Stimulated activated CD4-positive, alpha-beta T cell treated with anti-CD3 and anti-CD28 coated beads, Interleukin-12 subunit alpha, Interleukin-12 subunit beta, amount 100 ng/mL, for 48 hours (primary cell): Measurements from ENCODE around the gene SORCS3.

Experiments
- DNase-seq, 3 donors: peaks; one replicate each; pipeline ENCODE4 v3.0.0-alpha.2; 2020; ENCODE audit warnings: low read depth in 2 of 3, low spot score in 1 of 3

The SORCS3 gene

DNA sequence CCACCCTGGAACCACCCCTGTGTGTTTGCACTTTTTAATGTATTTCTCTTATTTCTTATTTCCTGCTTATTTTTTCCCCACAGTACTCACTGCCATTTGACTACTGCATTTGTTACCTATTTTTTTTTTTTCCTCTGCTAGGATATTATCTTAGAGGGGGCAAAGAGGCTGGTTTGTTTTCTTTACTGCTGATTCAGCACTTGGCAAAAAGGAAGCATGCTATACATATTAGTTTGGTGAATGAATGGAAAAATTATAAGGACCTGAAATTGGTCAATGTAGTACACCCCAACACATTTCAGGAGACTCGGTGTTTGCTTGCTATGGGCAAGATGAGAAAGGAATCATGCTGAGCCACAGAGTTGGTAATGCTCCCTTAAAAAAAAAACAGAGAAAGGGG lies 193.5 kb downstream of the SORCS3 start:
- DNase-seq, result no peak

DNA sequence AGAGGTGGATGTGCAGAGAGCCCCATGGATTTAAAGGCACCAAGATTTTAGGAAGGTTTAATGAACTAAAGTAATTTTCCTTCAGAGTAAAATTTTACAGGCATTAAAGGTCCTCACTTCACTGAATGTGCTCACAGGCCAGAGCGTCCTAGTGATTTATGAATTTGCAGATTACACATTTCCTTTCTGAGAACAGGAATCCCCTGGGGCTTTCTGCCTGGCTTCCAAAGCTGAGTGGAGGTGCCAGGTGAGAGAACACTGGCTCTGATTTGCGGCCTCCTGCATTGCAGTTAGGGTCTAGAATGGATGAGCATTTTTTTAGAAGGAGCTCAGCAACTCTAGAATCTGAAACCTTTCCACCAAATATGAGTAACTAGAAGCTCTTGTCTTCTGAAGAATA lies 194.3 kb downstream of the SORCS3 start:
- DNase-seq, result no peak

DNA sequence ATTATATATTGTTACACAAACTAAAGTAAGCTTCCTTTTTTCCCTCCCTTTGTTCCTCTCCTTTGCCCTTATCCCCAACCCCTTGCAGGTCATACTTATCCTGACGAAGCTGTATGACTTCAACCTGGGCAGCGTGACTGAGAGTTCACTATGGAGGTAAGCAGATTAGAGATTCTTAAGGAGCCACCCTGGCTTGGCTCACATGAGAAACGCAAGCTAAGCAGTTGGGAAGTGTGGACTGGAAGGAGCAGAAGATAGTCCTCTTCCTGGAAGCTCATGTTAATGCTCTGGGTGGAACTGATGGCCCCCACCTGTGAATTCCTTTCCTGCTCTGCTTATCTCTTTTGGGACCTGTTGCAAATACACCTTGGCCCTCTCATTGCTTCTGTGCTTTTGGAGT lies 201.6 kb downstream of the SORCS3 start:
- no peak for DNase-seq

DNA sequence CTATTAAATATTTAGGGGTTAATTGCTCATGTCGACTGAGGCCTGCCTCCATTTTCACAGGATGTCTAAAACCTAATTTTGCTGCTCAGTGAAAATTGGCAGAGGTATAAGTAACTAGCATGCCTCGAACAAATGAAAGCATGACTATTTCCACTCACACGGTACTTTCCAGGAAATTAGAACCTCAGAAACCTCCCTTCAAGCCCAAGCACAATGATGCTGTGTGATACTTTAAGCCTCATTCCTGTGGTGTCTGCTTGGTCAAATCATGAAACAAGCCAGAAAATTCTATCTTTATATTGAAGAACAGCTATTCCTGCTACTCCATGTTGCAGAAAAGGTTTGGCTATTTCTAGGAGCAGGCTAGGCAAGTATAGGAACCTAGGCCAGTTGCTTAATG lies 203.0 kb downstream of the SORCS3 start:
- no peak for DNase-seq

DNA sequence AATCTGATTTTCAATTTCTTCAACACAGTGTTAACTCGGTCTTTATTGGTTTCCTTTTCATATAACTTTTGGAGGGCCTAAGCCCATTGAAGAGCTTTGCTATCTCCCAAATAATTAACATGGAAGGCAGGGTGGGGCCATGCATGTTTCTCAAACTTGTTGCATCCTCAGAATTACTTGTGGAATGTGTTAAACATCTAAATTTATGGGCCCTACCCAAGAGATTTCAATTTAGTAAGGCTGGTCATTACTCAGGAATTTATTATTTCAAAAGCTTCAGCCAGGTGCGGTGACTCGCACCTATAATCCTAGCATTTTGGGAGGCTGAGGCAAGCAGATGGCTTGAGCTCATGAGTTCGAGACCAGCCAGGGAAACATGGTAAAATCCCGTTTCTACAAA lies 208.9 kb downstream of the SORCS3 start:
- no peak for DNase-seq

DNA sequence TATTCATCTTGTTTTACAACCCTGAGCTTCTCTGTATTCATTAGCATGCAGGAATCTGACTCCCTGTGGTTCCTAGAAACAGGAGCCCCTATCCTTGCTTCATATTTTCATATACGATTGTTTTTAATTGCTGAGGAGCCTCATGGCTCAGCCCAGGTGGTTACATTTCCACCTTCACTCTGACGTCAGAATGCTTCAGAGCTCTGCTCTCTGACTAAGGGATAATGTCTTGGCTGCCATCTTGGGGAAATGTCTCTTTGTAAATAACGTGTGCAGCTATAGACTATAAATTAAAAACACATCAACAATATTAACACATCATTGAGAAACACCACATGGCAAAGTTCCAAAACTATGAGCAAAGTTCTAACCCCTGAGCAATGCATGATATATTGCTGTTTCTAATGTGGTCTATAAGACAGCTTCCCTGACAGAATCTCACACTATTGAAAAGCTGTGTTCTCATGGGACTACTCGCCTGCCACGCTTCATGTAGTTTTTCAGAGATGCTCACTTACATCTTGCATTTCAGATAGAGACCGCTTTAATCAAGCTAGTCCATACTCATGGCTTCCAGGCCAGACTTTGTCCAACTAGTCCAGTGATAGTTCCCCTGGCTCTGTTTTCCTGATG lies 227.0 kb downstream of the SORCS3 start:
- no peak for DNase-seq

DNA sequence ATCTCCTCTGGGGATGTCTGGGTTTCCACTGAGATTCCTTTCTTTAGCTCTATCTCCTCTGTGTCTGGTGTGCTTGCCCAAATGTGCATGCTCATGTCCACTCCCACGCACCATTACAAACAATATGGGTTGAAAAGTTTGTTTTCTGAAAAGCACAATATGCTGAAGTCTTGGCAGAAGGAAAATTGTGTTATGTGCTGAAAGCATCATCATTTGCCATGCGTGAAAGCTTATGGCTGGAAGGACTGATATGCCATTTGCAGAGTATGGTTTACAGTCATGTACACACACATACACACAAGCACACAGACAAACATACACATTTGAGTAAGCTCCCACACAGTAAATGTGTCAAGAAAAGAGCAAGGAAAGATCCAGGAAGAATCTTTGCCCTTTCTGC lies 231.6 kb downstream of the SORCS3 start:
- DNase-seq, result no peak

DNA sequence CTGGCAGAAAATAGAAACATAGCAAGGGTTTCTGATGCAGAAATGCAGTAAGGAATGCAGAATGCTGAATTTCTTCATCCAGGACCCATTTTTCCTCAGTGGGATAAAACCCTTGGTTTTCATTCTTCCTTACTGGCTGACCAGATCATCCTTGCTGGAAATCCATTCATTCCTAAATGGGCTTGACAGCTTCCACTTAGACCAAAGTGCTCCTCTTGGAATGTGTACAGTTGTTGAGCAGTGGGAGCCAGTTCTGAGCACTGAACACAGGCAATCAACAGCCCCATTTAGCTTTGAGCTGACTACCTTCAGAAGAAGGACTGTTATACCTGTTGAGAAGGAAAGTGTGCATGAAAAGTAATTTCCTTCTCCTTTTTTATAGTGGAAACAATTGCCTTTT lies 232.1 kb downstream of the SORCS3 start:
- DNase-seq, result no peak

DNA sequence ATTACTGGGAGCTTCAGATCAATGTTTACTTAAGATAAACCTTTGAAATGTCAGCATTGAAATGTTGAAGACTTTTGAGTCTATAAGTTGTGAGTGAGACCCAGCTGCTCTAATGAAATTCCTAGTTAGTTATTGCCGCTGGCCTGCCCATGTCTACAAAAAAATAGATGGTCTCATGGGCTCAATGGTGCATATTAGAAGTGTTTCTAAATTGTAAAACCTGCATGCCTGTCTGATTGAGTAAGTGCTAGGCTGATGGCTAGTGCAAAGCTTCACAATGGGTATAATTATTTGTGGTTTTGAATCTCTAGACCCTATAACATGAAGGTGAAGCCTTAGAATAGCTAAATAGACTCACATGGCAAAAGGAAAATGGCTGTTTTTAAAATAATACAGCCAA lies 234.5 kb downstream of the SORCS3 start:
- no peak for DNase-seq

DNA sequence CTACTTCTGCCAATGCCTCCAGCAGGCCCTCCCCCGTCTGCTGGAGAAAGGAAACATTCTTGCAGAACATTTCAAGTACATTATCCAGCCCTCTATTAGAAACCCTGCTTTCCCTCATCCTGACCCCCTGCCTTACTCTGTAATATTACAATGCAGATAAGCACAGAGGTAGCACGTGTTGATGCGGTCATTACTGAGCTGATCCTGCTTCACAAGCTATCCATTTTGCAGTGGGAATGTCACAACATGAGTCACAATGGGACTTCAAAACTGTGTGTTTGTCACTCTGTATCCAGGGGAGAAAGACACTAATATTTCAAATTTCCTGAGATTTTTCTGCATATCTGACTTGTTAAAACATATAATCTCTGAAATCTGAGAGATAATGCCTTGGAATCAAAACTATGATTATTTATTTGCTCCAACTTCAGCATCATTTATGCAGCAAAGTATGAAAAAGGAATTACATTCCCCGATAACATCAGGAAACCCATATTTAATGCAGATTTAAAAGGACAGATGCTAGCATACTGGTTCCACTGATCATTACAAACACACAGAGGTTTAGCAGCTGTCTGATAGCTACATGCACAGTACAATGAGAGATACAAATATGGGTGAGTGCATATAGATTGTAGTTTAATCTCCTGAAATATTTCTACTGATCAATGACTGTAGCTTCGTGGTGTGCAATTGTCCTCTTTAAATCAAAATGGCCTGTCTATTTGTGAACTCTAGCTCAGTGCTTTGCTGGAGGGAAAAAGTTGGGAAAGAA lies 239.7 kb downstream of the SORCS3 start:
- DNase-seq, result no peak

DNA sequence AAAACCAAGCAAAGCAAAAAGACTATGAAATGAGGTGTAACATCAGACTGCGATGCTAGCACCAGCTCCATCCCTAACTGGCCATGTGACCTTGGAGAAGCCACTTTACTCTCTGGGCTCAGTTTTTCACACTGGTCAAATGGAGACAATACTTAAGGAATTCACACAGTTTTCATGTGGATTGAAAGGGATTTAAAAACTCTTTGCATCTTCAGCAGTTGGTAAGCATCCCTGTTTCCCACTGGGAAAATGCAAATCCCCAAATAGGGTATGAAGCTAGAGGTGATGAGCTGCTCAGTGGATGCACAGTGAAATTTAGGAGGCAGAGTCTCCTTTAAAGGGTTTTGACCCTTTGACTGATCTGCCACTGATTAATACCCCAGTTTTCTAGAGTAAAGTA lies 240.7 kb downstream of the SORCS3 start:
- no peak for DNase-seq

DNA sequence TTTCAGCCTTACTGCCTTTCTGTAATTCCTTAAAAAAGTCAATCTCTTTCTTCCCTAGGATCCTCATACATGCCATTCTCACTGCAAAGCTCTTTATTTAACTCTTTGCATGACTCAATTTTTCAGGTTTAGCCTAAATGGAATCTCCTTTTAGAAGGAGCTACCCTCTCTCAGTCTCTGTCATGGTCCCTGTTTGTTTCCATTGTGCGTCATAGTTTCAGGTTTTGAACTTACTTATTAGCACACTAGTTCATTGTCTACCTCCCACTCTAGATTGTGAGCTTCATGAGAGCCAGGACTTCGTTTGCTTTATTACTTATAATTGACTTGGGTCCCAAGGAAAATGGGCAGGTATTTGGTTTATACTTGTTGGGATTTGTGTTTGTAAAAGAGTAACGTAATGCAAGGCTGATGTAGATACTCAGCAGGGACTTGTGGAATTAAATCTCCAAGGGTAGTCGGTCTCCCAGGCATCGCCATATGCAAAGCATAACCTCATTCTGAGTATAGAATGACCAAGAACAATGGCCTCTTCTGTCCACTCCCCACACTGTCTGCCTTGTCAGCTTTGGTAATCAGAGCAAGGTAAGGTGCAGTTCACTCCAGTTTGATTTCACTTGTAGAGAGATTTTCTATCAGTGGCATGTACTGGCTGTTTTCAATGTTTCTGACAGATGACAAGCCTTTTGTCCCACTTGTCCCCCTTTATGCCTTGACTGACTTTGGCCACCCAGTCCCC lies 252.0 kb downstream of the SORCS3 start:
- no peak for DNase-seq

DNA sequence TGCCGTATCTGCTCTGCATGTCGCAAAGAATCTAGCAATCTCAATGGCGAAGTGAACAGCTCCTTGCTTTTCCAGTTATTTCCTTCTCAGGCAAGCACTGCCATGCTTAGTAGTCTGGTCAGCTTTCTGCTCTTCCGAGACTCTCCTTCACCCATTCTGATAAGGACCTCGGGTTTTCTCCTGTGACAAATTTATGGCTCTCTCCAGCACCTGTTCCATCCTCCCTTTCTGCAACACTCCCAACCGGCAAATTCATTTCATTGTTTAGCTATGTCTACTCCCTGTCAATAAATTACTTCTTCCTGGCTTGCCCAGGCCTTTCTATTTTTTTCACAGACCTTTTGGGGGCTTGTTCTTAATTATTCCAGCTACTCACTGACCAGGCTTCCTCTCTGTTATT lies 252.6 kb downstream of the SORCS3 start:
- no peak for DNase-seq

DNA sequence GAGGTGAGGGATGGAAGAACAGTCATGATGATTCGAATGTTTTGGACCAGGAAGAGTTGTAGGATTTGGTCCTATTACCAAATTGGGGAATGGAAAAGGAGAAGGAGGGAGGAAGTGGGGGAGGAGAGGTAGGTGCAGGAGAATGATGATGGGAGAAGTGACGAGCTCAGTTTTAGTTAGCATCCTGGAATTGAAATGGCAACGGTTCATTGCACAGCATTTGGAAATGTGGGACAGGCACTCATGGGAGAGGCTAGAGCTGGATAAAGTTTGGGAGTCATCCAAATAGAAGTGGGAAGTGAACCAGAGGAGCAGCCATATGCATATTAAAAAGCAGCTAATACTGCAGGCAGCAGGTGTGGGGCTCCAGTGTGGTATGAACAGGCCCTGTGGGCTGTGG lies 253.6 kb downstream of the SORCS3 start:
- no peak for DNase-seq

DNA sequence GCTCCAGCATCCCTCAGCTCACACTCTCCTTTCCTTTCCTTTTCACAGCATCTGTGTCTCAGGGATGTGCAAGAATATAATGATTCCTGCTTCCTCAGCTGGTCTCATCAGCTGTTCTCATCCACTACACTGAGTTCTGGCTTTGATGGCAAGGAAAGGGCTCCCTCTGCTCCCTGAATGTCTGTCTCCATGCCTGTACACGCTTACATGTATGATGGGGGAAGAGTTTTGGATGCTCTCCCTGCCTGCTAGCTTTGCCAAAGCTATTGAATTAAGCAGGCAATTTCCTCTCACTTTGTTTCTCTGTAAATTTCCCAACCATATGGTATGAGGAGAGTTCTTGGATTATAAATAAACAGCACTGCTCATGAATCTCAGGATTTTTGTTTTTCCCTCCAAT lies 254.5 kb downstream of the SORCS3 start:
- no peak for DNase-seq

DNA sequence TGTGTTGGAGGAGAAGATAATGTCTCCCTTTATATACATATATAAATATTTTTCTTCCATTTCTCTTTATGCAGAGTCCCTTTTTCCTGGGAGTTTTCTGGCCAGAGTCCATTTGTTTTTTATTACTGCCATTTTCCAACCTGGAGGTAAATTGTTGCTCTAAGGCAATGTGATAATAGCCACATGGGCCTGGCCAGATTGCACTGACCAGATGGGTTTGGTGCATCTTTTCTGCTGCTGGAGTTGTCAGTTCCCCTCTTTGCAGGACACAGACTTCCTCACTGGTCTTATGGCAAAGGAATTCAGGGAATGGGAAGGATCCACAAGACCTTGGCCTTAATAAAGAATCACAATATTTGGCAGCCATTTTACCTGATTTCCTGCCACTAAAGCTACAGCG lies 254.9 kb downstream of the SORCS3 start:
- DNase-seq, result no peak

DNA sequence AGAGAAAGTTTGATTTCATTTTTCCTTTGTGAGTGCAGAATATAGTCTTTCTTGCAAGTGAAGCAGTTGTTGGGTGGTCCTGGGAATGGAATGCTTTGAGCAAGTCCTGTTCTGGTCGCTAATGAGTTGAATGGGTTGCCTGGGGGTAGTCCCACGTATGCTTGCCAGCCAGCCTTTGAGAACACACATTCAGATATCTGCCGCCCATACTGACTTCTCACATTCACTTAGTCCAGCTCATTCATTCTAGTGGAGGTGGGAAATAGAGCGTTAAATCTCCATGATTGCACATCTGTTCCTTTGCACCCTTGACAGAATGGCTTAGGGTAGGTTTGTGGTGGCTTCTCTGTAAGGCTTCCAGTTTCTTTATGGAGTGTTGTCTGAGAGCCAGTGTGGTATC lies 256.6 kb downstream of the SORCS3 start:
- DNase-seq, result no peak

DNA sequence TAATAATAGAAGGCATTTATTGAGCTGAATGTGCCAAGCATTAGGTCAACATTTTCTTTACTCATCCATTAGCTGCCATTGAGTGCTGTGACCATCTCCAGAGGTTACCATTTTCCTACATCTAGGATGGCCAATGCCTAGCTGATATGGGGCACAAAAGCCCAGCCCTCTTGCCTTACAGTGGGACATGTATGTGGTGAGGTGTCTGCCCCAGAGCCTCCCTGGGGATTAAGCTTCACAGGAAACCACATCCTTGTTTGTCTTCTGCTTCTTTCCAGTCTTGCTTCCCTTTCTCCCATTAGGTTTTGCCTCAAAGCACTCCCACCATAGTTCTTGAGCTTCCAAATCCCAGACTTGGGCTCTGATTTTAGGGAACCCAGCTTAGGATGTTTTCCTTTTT lies 258.7 kb downstream of the SORCS3 start:
- DNase-seq, result no peak

DNA sequence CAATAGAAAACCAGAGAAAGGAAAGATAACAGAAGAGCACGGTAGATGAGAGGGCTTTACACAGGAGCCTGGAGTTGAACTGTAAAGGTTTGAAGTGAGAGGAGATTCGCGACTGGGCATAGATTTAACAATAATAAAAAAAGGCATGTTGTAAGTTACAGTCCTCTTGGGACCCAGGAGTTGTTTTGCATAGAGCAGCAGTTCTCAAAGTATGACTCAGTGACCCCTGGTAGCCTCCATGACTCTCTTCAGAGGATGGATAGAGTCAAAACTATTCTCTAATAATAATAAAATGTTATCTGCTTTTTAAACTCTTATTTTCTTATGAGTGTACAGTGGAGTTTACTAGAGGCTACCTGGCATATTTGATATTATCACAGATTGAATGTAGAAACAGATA lies 262.3 kb downstream of the SORCS3 start:
- DNase-seq, result no peak

DNA sequence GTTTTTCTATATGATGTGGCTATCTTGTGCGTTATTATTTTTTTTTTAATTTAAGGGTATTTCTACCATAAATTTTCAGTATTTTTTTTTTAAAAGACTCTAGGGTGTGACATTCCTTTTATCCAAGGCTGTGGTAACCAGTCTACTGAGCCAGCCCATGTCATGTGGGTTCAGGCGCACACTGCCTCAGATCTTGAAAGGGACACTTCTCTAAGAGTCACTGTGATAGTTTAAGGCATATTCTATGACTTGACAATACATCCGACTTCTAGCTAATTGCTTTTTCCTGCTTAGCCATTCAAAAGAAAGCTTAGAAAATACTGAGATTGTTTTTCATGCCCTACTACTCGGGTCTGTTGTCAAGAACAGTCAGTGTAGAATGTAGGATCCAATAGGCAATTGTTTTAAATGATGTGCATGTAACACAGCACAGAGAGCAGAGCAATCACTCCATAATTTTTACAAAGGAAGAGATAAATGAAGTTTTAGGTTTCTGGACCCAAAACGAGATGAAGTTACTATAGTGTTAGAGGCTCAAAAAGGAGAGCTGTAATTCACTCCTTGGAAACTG lies 263.7 kb downstream of the SORCS3 start:
- DNase-seq, result no peak

DNA sequence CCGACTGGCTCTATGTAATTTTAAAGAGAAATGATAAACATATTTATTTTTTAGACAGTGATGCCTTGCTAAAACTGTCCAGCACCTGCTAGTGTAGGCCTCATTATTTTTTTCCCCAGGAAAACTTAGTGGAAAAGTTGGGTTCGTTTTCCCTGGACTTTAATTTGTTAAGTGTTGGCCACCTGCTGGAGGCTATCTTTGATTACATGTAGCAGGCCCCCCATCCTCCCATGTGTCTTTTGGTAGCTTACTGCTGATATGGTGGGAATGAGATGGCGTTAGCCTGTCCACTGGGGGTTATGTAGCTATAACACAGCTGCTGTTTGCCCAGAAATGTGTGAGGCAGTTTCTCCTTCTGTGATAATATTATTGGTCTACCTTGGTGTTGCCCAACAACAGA lies 265.0 kb downstream of the SORCS3 start:
- no peak for DNase-seq

DNA sequence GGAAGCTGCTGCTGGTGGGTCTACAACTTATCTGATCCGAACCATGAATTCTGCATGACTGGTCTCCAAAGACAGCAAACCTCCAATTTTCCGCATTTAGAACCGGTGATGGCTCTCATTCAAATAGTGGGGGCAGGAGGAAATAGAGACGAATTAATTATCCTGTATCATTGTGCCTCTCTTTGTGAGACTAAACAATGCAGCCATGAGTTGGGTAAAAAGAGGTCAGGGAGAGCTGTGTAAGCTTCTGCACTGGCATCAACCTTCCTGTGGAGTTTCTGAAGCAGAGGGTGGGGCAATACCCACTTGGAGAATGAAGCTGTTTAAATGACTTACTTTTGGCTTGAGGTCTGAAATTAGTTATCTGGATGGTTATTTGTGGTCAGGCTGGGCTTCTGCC lies 266.4 kb downstream of the SORCS3 start:
- DNase-seq, result no peak
